ENCODE data around the gene IL10RB. TPM values are rescaled to one million over a fixed set of nuclear protein-coding genes. Genes with fewer than 3 reads are reported as not detected.
"Not testable (repeated sequence)": the region's sequence is repeated elsewhere in the genome, so short reads cannot be mapped to it uniquely, and the experiment has no call there.

IL10RB gene
- total RNA-seq, 4 donors from 2014 or later = 33.5 to 58.3 (median 39.1) TPM

DNA sequence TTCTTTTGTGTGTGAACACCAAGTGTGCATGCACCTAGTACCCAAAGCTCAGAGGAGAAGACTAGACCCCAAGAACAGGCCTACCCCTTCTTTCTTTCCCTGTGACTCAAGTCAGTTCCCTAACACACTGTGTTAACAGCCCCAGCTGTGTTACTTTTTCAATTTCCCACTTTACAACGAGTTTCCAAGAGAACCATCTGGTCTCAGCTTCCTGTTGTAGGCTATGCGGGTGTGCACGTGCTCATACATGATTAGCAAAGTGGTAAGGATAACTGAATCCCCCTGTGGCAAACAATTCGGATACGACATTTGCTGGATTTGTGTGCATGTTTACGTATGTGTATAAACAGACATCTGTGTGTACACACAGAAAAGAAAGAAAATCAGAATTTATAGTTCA is 18.6 kb upstream of the IL10RB start:
- no peak for DNase-seq (ENCODE audit: low spot score)
- ATAC-seq (ENCODE audit: low FRiP score) = no peak
- TF ChIP-seq, protein P1, sequence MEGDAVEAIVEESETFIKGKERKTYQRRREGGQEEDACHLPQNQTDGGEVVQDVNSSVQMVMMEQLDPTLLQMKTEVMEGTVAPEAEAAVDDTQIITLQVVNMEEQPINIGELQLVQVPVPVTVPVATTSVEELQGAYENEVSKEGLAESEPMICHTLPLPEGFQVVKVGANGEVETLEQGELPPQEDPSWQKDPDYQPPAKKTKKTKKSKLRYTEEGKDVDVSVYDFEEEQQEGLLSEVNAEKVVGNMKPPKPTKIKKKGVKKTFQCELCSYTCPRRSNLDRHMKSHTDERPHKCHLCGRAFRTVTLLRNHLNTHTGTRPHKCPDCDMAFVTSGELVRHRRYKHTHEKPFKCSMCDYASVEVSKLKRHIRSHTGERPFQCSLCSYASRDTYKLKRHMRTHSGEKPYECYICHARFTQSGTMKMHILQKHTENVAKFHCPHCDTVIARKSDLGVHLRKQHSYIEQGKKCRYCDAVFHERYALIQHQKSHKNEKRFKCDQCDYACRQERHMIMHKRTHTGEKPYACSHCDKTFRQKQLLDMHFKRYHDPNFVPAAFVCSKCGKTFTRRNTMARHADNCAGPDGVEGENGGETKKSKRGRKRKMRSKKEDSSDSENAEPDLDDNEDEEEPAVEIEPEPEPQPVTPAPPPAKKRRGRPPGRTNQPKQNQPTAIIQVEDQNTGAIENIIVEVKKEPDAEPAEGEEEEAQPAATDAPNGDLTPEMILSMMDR (IDR thresholded peaks at IDR 0.05) = no peak

DNA sequence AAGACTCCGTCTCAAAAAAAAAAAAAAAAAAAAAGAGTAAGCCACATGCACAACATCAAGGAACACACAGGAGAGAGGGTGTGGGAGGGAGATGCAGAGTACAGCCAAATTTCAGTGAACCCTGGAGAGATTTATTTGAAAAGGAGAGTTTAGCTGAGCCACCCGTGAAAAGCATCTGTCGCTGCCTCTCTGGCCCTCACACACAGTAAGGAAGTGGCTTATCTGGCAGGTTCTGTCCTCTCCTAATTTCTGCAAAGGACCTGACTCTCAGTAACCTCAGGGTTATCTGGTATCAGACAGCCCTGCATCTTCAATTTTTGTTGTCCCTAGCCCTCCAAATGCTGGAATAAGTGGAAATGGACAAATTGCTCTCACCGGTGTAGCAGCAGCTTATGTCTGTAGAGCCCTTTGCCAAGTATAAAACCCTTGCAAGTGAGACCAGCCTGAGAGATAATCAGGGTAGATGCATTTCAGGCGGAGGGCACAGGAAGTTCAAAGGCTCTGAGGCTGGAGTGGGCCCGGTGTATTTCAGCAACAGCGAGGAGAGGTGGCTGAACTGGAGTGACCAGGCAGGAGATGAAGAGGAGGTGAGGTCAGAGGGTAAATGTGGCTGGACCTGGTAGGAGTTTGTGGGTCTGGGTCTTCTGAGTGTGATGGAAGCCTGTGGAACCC is 16.7 kb upstream of the IL10RB start:
- TF ChIP-seq, protein P1 (IDR thresholded peaks at IDR 0.05) = no peak
- DNase-seq (ENCODE audit: low spot score) (no peak), ATAC-seq (ENCODE audit: low FRiP score) (no peak)

DNA sequence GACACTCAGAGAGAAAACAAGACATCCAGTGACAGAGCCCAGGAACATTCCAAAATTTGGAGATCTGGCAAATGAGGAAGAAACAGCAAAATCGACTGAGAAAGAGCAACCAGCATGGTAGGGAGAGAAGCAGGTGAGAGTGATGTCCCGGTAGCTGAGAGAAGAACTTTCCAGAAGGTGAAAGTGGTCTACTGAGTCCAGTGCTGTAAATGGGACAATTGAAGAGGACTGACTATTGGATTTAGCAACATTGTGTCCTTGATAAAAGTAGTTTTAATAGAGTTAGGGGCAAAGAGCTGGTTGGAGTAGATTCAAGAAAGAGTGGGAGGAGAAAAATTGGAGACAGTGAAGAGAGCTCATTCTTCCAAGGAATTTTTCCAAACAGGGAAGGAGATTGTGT is 15.0 kb upstream of the IL10RB start:
- TF ChIP-seq, protein P1 (IDR thresholded peaks at IDR 0.05) = no peak
- ATAC-seq (ENCODE audit: low FRiP score) = no peak

DNA sequence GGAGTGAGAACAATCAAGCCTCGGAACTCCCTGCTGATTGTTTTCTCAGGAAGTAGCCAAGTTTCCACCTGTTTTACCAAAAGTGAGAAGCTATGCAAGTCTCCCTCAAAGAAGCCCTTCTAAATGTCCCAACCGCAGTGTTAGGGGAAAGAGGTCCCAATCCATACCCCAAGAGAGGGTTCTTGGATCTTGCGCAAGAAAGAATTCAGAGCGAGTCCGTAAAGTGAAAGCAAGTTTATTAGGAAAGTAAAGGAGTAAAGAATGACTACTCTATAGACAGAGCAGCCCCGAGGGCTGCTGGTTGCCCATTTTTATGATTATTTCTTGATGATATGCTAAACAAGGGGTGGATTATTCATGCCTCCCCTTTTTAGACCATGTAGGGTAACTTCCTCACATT is 12.8 kb upstream of the IL10RB start:
- DNase-seq (ENCODE audit: low spot score) = not testable (repeated sequence)

More for the DNA sequence above, 15.0 kb upstream of the IL10RB start:
- DNase-seq (ENCODE audit: low spot score) = no peak

DNA sequence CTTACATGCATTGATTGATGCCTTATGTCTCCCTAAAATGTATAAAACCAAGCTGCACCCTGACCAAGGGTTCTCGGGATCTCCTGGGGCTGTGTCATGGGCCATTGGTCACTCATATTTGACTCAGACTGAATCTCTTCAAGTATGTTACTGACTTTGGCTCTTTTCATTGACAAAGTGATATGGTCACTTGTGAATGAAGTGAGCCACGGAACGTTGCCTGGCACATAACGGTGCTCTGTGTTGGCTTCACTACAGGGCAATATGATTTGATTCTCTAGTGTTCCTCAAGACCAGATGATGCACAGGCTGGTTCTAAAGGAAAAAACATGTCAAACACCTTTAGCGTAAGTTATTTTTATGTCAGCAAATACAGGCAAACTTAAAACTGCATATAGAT is 11.4 kb upstream of the IL10RB start:
- DNase-seq (ENCODE audit: low spot score) (no peak), ATAC-seq (ENCODE audit: low FRiP score) (no peak)
- TF ChIP-seq, protein P1 (IDR thresholded peaks at IDR 0.05) = no peak

More for the DNA sequence above, 12.8 kb upstream of the IL10RB start:
- not testable (repeated sequence) for ATAC-seq (ENCODE audit: low FRiP score)

DNA sequence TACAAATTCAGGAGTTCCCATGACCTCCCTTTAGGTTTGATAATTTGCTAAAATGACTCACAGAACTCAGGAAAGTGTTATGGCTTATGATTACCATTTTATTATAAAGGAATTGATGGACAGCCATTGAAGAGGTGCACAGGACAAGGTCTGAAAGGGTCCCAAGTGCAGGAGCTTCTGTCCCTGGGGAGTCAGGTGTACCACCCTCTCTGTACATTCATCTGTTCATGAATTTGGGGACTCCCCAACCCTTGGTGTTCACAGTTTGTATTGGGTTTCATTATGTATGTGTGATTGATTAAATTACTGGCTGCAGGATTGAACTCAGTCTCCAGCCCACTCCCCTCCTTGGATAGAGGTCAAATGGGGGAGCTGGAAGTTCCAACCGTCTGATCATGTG is 10.8 kb upstream of the IL10RB start:
- TF ChIP-seq, protein P1 (IDR thresholded peaks at IDR 0.05) = no peak
- ATAC-seq (ENCODE audit: low FRiP score) (no peak), DNase-seq (ENCODE audit: low spot score) (no peak)

DNA sequence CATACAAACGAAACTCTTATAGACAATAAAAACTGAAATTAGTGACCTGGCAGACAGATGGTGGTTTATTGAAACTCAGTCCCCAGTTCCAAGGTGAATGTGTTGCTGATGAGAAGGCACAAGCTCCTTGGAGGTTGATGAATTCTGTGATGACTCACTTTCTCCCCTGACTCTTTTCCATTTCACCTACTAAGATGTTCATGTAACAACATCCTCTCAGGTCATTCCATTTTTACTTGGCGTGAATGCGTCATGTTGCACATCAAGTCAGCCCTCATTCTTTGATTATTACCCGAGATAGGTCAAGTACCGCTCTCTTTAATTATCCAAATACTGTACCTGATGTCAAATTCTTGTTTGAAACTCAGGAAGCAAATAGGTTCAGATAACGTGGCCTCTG is 10.1 kb upstream of the IL10RB start:
- DNase-seq (ENCODE audit: low spot score) = no peak
- TF ChIP-seq, protein P1 (IDR thresholded peaks at IDR 0.05) = no peak
- ATAC-seq (ENCODE audit: low FRiP score) = no peak

Measured in omental fat pad (tissue), 4 donors.